ENCODE measurements around the gene SOX13. TPM values are rescaled to one million over a fixed set of nuclear protein-coding genes. Genes with fewer than 3 reads are reported as not detected.

The SOX13 gene
- total RNA-seq, 1 experiment from 2014 or later: 171 TPM

DNA sequence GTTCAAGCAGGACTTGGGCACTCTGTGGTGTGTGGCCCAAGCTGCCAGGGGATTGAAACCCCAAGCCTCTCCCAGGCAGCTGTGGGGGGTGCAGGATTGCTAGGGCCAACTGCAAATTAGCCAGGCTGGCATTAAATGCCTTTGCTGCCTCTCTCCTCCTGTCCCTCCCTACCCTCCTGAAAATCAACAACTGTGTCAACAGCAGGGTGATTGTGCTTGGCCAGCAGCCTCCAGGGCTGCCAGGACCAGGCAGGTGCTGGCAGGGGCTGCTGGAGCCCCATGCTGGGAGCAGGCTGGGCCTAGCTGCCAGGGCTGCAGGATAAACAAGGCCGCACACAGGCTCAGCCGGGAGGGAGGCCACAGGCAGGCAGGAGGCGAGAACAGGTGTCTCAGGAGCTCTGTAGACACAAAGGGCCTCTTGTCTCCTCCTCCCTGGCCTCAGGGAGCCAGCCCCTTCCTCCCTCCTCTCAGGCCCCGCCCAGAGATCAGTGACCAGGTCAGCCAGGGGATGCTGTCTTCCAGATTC is 11.4 kb downstream of the SOX13 start (continued):
- TF ChIP-seq, protein P1, sequence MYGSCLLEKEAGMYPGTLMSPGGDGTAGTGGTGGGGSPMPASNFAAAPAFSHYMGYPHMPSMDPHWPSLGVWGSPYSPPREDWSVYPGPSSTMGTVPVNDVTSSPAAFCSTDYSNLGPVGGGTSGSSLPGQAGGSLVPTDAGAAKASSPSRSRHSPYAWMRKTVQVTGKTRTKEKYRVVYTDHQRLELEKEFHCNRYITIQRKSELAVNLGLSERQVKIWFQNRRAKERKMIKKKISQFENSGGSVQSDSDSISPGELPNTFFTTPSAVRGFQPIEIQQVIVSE (CRISPR knock-in tag; IDR thresholded peaks at IDR 0.05; ENCODE audit: borderline replicate concordance): no peak
- TF ChIP-seq ESRRA (CRISPR knock-in tag; IDR thresholded peaks at IDR 0.05; ENCODE audit: borderline replicate concordance) (no peak), ZNF219 (CRISPR knock-in tag; IDR thresholded peaks at IDR 0.05; ENCODE audit: borderline replicate concordance) (no peak; the same call in 1 of the 2 replicates), ZNF423 (CRISPR knock-in tag; IDR thresholded peaks at IDR 0.05) (peak; percentile 80), CREB1 (CRISPR knock-in tag; IDR thresholded peaks at IDR 0.05) (no peak), SMAD3 (CRISPR knock-in tag; IDR thresholded peaks at IDR 0.05; ENCODE audit: borderline replicate concordance) (0 out of 2 replicates have a peak, but pooled peaks have one; percentile 24), SP1 (CRISPR knock-in tag; conservative IDR thresholded peaks at IDR 0.05) (peak; percentile 80), MYBL2 (CRISPR knock-in tag; IDR thresholded peaks at IDR 0.05) (no peak), FOXP1 (CRISPR knock-in tag; IDR thresholded peaks at IDR 0.05; ENCODE audit: borderline replicate concordance) (peak; percentile 83; the same call in 1 of the 2 replicates), CREM (CRISPR knock-in tag; IDR thresholded peaks at IDR 0.05) (no peak), ETV6 (CRISPR knock-in tag; IDR thresholded peaks at IDR 0.05) (peak; percentile 94), FOXK1 (CRISPR knock-in tag; IDR thresholded peaks at IDR 0.05) (peak; percentile 98), NR1H2 (CRISPR knock-in tag; IDR thresholded peaks at IDR 0.05) (no peak), ZNF263 (CRISPR knock-in tag; IDR thresholded peaks at IDR 0.05; ENCODE audit: low read depth) (no peak), RELA (CRISPR knock-in tag; IDR thresholded peaks at IDR 0.05; ENCODE audit: borderline replicate concordance) (no peak), ZNF416 (CRISPR knock-in tag; IDR thresholded peaks at IDR 0.05) (no peak), TEAD1 (CRISPR knock-in tag; IDR thresholded peaks at IDR 0.05) (peak; percentile 74; the same call in 1 of the 2 replicates), JAZF1 (CRISPR knock-in tag; IDR thresholded peaks at IDR 0.05) (no peak), NFATC4 (CRISPR knock-in tag; IDR thresholded peaks at IDR 0.05) (no peak)
- TF ChIP-seq, protein P2, sequence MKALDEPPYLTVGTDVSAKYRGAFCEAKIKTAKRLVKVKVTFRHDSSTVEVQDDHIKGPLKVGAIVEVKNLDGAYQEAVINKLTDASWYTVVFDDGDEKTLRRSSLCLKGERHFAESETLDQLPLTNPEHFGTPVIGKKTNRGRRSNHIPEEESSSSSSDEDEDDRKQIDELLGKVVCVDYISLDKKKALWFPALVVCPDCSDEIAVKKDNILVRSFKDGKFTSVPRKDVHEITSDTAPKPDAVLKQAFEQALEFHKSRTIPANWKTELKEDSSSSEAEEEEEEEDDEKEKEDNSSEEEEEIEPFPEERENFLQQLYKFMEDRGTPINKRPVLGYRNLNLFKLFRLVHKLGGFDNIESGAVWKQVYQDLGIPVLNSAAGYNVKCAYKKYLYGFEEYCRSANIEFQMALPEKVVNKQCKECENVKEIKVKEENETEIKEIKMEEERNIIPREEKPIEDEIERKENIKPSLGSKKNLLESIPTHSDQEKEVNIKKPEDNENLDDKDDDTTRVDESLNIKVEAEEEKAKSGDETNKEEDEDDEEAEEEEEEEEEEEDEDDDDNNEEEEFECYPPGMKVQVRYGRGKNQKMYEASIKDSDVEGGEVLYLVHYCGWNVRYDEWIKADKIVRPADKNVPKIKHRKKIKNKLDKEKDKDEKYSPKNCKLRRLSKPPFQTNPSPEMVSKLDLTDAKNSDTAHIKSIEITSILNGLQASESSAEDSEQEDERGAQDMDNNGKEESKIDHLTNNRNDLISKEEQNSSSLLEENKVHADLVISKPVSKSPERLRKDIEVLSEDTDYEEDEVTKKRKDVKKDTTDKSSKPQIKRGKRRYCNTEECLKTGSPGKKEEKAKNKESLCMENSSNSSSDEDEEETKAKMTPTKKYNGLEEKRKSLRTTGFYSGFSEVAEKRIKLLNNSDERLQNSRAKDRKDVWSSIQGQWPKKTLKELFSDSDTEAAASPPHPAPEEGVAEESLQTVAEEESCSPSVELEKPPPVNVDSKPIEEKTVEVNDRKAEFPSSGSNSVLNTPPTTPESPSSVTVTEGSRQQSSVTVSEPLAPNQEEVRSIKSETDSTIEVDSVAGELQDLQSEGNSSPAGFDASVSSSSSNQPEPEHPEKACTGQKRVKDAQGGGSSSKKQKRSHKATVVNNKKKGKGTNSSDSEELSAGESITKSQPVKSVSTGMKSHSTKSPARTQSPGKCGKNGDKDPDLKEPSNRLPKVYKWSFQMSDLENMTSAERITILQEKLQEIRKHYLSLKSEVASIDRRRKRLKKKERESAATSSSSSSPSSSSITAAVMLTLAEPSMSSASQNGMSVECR (CRISPR knock-in tag; IDR thresholded peaks at IDR 0.05; ENCODE audit: borderline replicate concordance): 0 out of 2 replicates have a peak, but pooled peaks have one; percentile 69
- TF ChIP-seq, protein P3, sequence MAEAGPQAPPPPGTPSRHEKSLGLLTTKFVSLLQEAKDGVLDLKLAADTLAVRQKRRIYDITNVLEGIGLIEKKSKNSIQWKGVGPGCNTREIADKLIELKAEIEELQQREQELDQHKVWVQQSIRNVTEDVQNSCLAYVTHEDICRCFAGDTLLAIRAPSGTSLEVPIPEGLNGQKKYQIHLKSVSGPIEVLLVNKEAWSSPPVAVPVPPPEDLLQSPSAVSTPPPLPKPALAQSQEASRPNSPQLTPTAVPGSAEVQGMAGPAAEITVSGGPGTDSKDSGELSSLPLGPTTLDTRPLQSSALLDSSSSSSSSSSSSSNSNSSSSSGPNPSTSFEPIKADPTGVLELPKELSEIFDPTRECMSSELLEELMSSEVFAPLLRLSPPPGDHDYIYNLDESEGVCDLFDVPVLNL (CRISPR knock-in tag; IDR thresholded peaks at IDR 0.05; ENCODE audit: borderline replicate concordance, low read depth): no peak
- TF ChIP-seq, protein P4, sequence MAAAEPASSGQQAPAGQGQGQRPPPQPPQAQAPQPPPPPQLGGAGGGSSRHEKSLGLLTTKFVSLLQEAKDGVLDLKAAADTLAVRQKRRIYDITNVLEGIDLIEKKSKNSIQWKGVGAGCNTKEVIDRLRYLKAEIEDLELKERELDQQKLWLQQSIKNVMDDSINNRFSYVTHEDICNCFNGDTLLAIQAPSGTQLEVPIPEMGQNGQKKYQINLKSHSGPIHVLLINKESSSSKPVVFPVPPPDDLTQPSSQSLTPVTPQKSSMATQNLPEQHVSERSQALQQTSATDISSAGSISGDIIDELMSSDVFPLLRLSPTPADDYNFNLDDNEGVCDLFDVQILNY (CRISPR knock-in tag; IDR thresholded peaks at IDR 0.05): no peak
- TF ChIP-seq, protein P5, sequence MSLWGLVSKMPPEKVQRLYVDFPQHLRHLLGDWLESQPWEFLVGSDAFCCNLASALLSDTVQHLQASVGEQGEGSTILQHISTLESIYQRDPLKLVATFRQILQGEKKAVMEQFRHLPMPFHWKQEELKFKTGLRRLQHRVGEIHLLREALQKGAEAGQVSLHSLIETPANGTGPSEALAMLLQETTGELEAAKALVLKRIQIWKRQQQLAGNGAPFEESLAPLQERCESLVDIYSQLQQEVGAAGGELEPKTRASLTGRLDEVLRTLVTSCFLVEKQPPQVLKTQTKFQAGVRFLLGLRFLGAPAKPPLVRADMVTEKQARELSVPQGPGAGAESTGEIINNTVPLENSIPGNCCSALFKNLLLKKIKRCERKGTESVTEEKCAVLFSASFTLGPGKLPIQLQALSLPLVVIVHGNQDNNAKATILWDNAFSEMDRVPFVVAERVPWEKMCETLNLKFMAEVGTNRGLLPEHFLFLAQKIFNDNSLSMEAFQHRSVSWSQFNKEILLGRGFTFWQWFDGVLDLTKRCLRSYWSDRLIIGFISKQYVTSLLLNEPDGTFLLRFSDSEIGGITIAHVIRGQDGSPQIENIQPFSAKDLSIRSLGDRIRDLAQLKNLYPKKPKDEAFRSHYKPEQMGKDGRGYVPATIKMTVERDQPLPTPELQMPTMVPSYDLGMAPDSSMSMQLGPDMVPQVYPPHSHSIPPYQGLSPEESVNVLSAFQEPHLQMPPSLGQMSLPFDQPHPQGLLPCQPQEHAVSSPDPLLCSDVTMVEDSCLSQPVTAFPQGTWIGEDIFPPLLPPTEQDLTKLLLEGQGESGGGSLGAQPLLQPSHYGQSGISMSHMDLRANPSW (CRISPR knock-in tag; conservative IDR thresholded peaks at IDR 0.05; ENCODE audit: low read depth): no peak
- TF ChIP-seq, protein P6, sequence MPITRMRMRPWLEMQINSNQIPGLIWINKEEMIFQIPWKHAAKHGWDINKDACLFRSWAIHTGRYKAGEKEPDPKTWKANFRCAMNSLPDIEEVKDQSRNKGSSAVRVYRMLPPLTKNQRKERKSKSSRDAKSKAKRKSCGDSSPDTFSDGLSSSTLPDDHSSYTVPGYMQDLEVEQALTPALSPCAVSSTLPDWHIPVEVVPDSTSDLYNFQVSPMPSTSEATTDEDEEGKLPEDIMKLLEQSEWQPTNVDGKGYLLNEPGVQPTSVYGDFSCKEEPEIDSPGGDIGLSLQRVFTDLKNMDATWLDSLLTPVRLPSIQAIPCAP (CRISPR knock-in tag; IDR thresholded peaks at IDR 0.05): no peak
- TF ChIP-seq, protein P7, sequence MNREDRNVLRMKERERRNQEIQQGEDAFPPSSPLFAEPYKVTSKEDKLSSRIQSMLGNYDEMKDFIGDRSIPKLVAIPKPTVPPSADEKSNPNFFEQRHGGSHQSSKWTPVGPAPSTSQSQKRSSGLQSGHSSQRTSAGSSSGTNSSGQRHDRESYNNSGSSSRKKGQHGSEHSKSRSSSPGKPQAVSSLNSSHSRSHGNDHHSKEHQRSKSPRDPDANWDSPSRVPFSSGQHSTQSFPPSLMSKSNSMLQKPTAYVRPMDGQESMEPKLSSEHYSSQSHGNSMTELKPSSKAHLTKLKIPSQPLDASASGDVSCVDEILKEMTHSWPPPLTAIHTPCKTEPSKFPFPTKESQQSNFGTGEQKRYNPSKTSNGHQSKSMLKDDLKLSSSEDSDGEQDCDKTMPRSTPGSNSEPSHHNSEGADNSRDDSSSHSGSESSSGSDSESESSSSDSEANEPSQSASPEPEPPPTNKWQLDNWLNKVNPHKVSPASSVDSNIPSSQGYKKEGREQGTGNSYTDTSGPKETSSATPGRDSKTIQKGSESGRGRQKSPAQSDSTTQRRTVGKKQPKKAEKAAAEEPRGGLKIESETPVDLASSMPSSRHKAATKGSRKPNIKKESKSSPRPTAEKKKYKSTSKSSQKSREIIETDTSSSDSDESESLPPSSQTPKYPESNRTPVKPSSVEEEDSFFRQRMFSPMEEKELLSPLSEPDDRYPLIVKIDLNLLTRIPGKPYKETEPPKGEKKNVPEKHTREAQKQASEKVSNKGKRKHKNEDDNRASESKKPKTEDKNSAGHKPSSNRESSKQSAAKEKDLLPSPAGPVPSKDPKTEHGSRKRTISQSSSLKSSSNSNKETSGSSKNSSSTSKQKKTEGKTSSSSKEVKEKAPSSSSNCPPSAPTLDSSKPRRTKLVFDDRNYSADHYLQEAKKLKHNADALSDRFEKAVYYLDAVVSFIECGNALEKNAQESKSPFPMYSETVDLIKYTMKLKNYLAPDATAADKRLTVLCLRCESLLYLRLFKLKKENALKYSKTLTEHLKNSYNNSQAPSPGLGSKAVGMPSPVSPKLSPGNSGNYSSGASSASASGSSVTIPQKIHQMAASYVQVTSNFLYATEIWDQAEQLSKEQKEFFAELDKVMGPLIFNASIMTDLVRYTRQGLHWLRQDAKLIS (CRISPR knock-in tag; IDR thresholded peaks at IDR 0.05; ENCODE audit: borderline replicate concordance): 0 out of 2 replicates have a peak, but pooled peaks have one; percentile 67

All from WTC11 (cell line).